Panc1 (cell line): ENCODE data around the gene LRRC37B. TPM values are rescaled to one million over a fixed set of nuclear protein-coding genes. Genes with fewer than 3 reads are reported as not detected.
"Not testable (repeated sequence)": the region's sequence is repeated elsewhere in the genome, so short reads cannot be mapped to it uniquely, and the experiment has no call there.

Experiments used
- ATAC-seq: fragments of 200-7000 bp; cut with Tn5 transposase; 2 replicates; pipeline ENCODE4 v1.9.1; 2020; ENCODE audit warnings: mild to moderate bottlenecking, moderate library complexity
- BruUV-seq: library from RNA; stranded (reverse); fragments of 400-500 nt; replicated peaks from 2 replicates; lab custom pipeline; 2021; lab: Mats Ljungman, UMichigan
- CTCF ChIA-PET: fragments of 300-600 bp; sonication (Branson Sonifier 250); formaldehyde crosslinking; loops from one replicate; lab custom pipeline; 2022; ENCODE audit warnings: antibody characterized with exemption; lab: Charles Lee
- POLR2A ChIA-PET: fragments of 300-600 bp; sonication (Branson Sonifier 250); formaldehyde crosslinking; loops from one replicate; lab custom pipeline; 2022; ENCODE audit warnings: antibody characterized with exemption; lab: Charles Lee
- DNase-seq: peaks from one replicate; pipeline ENCODE4 v3.0.0-alpha.2; 2010; ENCODE audit warnings: low read depth, low spot score
- H3K27ac ChIP-seq: 2 replicates; pipeline ENCODE4 v1.5.1; 2011; ENCODE audit warnings: mild to moderate bottlenecking, low read length, inconsistent platforms
- H3K27me3 ChIP-seq: fragments of 200-500 bp; sonication (Bioruptor generic); 2 replicates; pipeline ENCODE4 v1.6.0; 2014; ENCODE audit warnings: low read length, inconsistent platforms; ENCODE audit not compliant: control insufficient read depth, insufficient read depth
- H3K36me3 ChIP-seq: fragments of 200-500 bp; sonication (Bioruptor generic); 2 replicates; pipeline ENCODE4 v1.5.1; 2014; ENCODE audit warnings: inconsistent platforms, mild to moderate bottlenecking, low read length, moderate library complexity; ENCODE audit not compliant: control insufficient read depth, insufficient read depth
- H3K4me1 ChIP-seq: 2 replicates; pipeline ENCODE4 v1.5.1; 2011; ENCODE audit warnings: inconsistent platforms, mild to moderate bottlenecking, low read length, moderate library complexity; ENCODE audit not compliant: control insufficient read depth, insufficient read depth
- H3K4me3 ChIP-seq, 2 experiments: 2 replicates each; pipeline ENCODE4 v1.5.1; 2011 to 2012; ENCODE audit warnings: low read depth in 2 of 2, low read length in 2 of 2, mild to moderate bottlenecking in 2 of 2, inconsistent platforms in 1 of 2, moderate library complexity in 1 of 2
- H3K9me3 ChIP-seq: fragments of 200-500 bp; sonication (Bioruptor generic); 2 replicates; pipeline ENCODE4 v1.5.1; 2014; ENCODE audit warnings: low read depth, mild to moderate bottlenecking, inconsistent platforms, low read length, moderate library complexity; ENCODE audit not compliant: control insufficient read depth, insufficient read depth
- in situ Hi-C: cut with HindIII; loops from 2 replicates; pipeline ENCODE4 v1.10.0; 2016; ENCODE audit warnings: low sequenced_read_pairs, low pct_unique_long_range_greater_than_20kb
- intact Hi-C: fragments of 100-400 bp; cut with micrococcal nuclease; formaldehyde crosslinking; loops from one replicate; pipeline ENCODE4 v1.10.0; 2022; ENCODE audit not compliant: unreplicated experiment
- total RNA-seq: library from RNA; stranded (reverse); gene quantifications from one replicate; pipeline ENCODE4 v1.2.1, GENCODE V29; 2021; ENCODE audit not compliant: unreplicated experiment

The LRRC37B gene
- total RNA-seq, 1 experiment from 2014 or later = 24.9 TPM

- CTCF ChIA-PET, ATAC-seq, POLR2A ChIA-PET: not testable (repeated sequence)
Observed at GRCh38 chr17:32079753-32080152, 72.6 kb downstream of the LRRC37B start.

GRCh38 chr17:32083550-32083979 is 76.4 kb downstream of the LRRC37B start:
- H3K4me1 ChIP-seq, POLR2A ChIA-PET, H3K27me3 ChIP-seq, H3K36me3 ChIP-seq, intact Hi-C loops, H3K27ac ChIP-seq, CTCF ChIA-PET, H3K9me3 ChIP-seq, DNase-seq, in situ Hi-C loops, BruUV-seq: not testable (repeated sequence)
- peak overlapping the region; percentile 30 to 50 for H3K4me3 ChIP-seq
- peak; percentile 55 for ATAC-seq

More at GRCh38 chr17:32079753-32080152, 72.6 kb downstream of the LRRC37B start:
- intact Hi-C loops, H3K4me1 ChIP-seq, H3K27me3 ChIP-seq, in situ Hi-C loops, H3K4me3 ChIP-seq, H3K36me3 ChIP-seq, DNase-seq, H3K27ac ChIP-seq, BruUV-seq, H3K9me3 ChIP-seq: not testable (repeated sequence)

DNA sequence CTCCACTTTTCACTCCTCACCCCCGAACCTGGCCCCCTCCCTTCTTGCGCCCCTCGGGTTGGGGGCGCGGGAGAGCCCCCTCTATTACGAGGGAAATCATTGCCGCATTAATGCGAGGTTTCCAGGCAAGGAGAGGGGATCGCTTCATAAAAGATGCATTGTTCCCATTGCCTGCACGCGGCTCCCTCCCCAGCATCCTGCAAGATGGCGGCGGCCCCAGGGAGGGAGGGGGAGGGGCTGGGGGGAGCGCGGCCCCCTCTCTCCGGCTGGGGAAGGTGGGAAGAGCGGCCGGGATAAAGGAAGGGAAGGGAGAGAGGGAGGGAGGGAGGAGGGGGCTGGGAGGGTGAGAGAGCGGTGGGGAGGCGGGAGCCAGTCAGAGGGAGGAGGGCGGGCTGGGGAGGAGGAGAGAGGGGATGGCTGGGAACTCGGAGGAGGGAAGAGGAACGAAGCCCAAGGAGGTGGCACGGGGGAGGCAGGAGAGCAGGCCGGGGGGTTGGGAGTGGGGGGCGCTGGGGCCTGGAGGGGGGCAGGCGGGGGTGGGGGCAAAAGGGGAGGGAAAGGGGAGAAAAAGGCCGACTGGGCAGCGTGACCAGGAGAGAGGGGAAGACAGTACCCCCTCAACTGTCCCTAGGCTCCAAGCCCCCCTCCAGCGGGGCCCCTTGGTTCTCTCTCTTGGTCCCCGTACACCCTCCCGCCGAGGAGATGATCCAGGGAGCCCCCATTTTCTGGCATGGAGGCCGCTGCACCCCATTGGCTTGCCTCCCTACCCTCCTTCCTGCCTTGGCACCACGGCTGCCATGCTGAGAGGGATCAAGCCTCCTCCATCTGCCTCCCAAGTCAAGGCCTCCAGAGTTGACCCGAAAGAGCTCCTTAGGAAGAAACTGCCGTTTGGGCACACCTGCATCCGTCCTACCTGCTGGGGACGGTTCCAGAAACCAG is 77.1 kb downstream of the LRRC37B start:
- in situ Hi-C loops, H3K36me3 ChIP-seq, POLR2A ChIA-PET, intact Hi-C loops, DNase-seq, CTCF ChIA-PET, BruUV-seq, H3K9me3 ChIP-seq, H3K27ac ChIP-seq, H3K4me1 ChIP-seq, H3K27me3 ChIP-seq: not testable (repeated sequence)
- peak; percentile 76 for ATAC-seq
- H3K4me3 ChIP-seq = peak overlapping the region; percentile 30 to 50

- DNase-seq, H3K4me1 ChIP-seq, ATAC-seq, H3K27me3 ChIP-seq, in situ Hi-C loops, BruUV-seq, CTCF ChIA-PET, H3K36me3 ChIP-seq, H3K27ac ChIP-seq, H3K9me3 ChIP-seq, POLR2A ChIA-PET, H3K4me3 ChIP-seq, intact Hi-C loops: not testable (repeated sequence)
Observed at GRCh38 chr17:32084942-32085829, 78.0 kb downstream of the LRRC37B start.

GRCh38 chr17:32086833-32087232 is 79.7 kb downstream of the LRRC37B start:
- H3K9me3 ChIP-seq, DNase-seq, in situ Hi-C loops, ATAC-seq, H3K27ac ChIP-seq, CTCF ChIA-PET, H3K36me3 ChIP-seq, H3K27me3 ChIP-seq, H3K4me1 ChIP-seq, intact Hi-C loops, POLR2A ChIA-PET, BruUV-seq, H3K4me3 ChIP-seq: not testable (repeated sequence)

- H3K4me1 ChIP-seq, H3K9me3 ChIP-seq, H3K27me3 ChIP-seq, CTCF ChIA-PET, H3K4me3 ChIP-seq, BruUV-seq, intact Hi-C loops, in situ Hi-C loops, DNase-seq, H3K36me3 ChIP-seq, POLR2A ChIA-PET, ATAC-seq, H3K27ac ChIP-seq: not testable (repeated sequence)
Observed at GRCh38 chr17:32092062-32092461, 84.9 kb downstream of the LRRC37B start.
